Left renal pelvis (tissue), 4 donors: ENCODE data around the gene CUBN. TPM values are rescaled to one million over a fixed set of nuclear protein-coding genes. Genes with fewer than 3 reads are reported as not detected.
"Not testable (repeated sequence)": the region's sequence is repeated elsewhere in the genome, so short reads cannot be mapped to it uniquely, and the experiment has no call there.

Source experiments
- DNase-seq, 4 donors: peaks; one replicate each; pipeline ENCODE4 v3.0.0-alpha.2; 2013; ENCODE audit warnings: low read depth in 4 of 4, low spot score in 3 of 4
- polyA plus RNA-seq, 4 donors: library from polyadenylated mRNA; unstranded; fragments of 120-200 nt; gene quantifications; one replicate each; pipeline ENCODE4 v1.2.1, GENCODE V29; 2013; ENCODE audit not compliant: insufficient read length in 4 of 4

Gene CUBN
- polyA plus RNA-seq, 4 donors = 5.0 to 248 (median 135) TPM

DNA sequence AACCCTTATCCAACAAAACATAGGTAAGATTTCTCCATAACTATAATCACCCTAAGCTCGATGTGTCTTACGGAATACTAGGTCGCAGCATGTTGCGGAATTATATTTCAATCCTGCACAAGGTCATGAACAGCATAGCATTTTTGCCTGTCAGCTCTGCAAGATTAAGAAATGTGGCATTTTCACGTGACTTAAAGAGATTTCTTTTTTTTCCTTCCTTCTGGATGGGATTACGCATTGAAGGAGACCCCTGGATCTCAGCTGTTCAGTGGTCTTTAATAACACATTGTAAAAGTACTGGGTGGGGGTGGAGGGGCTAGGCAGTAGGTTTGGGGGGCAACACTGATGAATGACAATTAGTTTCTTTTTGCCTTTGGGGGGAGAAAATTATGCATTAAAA is 106.7 kb downstream of the CUBN start:
- DNase-seq = no peak

DNA sequence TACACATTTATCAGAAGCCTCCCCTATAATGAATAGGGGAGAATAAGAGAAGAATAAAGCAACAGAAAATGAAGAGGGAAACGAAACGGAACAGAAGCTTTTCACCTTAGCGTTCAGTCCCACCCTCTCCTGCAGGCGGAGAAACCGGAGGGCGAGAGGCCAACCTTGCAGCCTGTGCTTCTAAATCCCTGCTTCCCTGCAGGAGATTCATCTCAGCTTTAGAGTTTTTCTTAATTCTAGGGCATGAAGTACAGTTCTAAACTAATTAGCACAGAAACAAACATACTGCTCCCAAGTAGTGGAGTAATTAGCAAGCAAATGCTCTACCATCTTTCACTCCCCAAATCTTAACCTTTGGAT is 107.2 kb downstream of the CUBN start:
- DNase-seq = no peak

DNA sequence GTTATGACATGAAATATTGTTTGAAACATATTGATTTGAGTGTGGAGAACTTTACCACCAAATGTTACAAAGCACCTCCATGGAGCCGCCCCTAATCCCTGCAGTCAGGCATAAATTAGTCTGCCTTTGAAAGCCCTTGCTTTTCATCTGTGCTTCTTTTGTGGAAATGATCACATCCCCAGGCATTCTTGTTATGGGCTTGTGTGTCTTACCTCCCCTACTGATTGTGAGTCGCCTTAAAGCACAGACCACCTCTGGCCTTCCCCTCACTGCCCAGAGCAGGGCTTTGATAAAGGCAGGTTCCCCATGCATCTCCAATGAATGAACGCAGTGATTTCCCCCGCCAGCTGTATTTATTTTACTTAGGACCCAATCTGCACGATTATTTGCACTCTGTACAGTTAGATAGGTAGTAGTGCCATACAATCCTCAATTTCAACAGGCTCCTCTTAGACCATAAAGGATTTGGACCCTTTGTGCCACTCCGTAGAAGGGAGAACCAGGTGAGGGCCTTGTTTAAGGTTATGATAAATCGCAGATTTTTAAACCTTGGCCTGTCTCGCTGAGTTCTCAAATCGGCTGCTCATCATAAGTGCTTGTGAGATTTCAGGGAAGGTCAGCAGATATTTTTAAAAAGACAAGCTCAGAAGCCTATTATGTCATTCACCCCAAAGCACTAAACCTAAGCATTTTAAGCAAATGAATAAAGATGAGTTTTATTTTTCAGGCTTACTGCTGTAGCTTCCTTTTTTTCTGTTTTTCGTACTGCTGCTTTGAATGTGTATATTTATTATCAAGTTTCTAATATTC is 107.8 kb downstream of the CUBN start:
- DNase-seq = no peak

DNA sequence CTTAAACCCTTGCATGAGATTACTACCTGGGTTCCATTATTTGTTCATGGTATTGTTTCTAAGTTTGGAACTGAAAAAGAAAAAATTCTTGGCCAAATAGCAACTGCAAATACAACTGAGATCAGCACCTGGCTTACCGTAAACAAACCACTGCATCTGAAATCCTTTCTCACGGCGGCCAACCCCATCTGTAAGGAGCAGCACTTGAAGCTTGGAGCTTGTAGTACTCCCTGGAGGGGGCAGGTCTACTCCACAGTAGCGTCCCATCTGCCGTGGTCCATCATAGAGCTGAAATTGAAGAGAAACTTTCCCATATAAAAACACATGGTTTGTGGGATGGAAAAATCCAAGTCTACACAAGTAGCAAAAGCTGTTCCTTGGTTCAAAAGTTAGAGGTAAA is 109.9 kb downstream of the CUBN start:
- DNase-seq = no peak

DNA sequence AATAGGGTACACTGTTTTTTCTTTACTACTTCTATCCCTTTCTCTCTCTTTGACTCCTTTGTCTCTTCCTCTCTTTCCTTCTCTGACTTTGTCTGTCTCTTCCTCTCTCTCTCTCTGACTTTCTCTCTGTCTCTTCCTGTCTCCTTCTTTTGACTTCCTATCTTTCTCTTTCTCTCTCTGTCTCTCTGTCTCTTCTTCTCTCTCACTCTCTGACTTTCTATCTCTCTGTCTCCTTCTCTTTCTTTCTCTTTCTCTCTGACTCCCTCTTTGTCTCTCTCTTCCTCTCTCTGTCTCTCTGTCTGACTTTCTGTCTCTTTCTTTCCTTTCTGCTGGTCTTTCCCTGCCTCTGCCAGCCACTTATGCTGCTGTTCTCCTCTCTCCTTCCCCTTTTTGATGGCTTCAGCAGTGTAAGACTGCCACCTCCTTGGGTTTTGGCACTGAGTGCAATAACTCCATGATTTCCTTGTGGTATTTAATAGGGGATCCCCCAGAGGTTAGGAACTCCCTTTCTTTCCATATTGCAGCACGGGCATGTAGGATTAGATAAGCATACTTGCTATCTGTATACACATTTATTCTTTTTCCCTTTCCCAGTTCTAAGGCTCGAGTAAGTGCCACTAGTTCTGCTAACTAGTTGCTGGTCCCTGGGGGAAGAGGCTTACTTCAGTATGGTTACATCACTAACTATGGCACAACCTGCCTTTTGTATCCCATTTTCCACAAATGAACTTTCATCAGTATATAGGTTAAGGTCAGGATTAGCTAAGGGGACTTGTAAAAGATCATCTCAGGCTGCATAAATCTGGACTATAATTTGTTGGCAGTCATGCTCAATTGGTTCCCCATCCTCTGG is 116.3 kb downstream of the CUBN start:
- DNase-seq = not testable (repeated sequence)

DNA sequence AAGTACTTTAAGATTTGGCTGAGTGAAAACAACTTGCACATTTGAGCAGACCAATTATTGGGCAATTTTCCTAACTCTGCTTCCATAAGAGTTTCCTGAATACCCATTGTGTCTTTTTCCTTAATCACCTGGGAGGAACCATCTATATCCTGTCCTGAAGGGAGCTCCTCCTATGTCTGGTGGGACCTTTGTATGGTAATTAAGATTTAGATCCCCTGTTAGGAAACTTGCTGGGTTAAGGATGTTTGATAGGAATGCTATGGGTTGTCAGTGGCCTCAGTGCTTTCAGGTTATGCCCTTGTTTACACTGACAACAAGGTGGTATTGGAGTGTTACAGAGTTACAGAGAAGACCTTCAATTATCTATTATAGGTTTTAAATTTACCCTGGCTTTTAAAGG is 116.9 kb downstream of the CUBN start:
- not testable (repeated sequence) for DNase-seq

DNA sequence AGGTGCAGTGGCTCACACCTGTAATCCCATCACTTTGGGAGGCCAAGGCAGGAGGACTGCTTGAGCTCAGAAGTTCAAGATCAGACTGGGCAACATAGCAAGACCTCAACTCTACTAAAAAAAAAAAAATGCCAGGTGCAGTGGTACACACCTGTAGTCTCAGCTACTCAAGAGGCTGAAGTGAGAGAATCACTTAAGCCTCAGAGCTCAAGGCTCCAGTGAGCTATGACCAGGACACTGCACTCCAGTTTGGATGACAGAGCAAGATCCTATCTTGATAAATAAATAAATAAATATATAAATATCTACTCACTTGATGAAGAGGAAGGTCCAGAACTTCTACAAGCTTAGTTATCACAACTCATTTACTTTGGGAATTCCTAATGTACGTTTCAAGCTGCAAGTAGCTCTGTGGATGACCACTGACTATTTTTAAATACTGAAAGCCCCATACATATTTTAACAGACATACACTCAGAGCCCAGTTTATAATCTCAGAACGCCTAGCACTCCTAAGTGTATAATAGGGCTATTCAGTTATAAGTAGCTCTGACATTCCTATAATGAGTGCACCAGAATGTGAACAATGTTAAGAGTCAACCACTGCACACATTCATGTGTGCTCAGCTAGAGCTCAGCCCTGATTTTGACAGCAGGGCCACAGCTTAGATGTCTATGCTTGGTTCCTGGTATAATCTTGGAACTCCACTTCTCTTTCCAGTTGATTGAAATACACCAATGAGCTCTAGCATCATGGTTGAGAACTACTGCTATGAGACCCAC is 119.1 kb downstream of the CUBN start:
- no peak for DNase-seq

DNA sequence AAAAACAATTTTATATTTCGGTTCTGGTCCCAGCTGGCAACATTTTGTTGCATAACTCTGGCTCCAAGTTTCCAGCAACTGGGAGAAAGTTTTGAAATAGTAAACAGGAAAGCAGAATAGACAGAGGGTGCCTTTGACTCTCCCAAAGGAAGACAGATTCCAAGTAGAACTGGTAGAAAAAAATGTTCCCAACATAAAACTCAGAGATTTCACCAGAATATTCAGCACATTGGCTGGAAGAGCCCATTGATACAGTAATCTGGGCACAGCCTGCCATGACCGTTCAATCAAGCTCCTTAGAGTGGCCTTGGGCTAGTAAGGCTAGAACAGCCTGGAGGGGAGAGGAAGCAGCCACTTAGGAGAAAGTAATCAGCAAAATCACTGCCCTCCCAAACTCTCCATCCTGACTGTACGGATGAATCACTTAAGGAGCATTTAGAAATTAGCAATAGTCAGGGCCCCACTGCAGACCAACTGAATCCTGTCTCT is 120.4 kb downstream of the CUBN start:
- no peak for DNase-seq

DNA sequence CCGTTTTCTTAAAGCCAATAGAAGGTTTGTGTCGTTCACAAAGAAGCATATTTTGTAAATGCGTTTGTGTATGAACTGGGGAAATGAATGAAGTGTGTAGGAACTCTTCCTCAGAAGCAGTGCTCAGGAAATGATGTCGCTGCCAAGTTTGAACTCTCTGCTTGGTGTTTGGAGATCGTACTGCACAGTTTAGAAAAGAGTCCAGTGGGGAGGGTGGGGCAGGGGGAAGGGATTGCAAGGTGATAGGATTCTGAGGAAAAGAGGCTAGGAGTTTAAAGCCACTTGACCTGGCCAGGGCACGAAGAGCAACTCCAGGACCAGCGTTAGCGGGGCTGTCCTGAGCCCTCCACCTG is 122.2 kb downstream of the CUBN start:
- DNase-seq = no peak

DNA sequence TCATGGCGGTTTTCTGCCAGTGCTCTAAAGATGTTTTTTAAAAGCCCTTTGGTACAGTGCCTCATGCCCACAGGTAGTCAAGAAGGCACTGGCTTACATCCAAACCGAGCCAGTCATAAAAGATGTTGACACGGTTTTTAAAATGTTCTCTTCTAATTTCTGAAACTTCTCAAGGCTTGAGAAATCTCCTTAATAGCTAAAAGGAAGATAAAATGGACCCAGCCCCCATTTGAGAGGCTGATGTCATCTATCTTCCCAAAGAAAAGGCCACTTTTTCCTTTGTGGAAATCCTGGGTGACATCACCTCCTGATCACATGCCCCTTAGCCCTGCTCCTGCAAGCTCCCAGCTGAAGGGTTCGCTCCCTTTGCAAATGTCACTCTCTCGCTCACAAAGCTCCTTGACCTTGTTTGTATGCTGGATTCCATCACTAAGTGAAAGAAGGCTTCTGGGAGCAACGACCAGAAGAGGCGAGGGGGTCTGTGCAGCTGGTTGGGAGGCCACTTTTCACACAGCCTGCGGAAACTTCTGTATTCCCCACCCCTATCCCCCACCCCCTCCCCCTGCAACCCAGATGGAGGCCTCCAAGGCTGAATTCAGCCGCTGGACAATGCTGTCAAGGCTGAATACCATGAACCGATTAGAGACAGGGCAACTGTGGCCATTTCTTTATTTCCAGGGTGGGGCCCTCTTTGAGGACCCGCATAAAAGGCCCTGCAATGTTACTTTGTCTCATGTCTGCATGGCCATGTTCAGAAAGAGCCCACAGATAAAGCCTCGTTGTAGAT is 122.8 kb downstream of the CUBN start:
- DNase-seq = no peak

DNA sequence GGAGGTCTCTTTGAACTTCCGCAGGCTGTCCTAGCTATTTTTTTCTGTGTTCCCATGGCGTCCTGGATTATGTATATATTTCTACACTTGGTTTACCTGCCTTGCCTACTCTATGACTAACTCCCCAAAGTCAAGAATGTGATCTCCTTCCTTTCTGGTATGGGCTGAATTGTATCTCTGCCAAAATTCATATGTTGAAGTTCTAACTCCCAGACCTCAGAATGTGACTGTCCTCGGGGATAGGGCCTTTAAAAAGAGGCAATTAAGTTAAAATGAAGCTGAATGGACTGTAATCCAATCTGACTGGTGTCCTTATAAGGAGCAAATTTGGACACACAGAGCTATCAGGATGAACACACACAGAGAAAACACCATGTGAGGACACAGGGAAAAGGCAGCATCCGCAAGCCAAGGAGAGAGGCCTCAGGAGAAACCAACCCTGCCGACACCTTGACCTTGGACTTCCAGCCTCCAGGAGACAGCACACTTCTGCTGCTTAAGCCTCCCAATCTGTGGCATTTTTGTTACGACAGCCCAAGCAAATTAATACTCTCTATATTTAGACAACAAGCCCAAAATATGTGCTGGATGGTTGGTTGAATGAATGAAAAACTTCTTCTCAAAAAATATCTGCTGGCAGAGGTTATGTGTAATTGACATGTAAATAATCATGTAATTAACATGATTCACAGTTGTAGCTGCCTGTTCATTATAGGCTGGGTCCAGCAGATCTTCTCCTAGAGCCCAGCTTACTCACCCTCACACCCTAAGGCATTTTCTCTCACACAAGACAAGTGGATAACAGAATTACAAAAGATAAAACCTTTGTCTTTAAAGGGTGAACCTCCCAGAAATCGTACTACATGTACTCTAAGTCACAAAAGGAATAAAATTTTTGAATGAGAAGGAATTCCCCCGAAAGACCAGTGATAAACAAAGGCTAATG is 123.7 kb downstream of the CUBN start:
- no peak for DNase-seq

DNA sequence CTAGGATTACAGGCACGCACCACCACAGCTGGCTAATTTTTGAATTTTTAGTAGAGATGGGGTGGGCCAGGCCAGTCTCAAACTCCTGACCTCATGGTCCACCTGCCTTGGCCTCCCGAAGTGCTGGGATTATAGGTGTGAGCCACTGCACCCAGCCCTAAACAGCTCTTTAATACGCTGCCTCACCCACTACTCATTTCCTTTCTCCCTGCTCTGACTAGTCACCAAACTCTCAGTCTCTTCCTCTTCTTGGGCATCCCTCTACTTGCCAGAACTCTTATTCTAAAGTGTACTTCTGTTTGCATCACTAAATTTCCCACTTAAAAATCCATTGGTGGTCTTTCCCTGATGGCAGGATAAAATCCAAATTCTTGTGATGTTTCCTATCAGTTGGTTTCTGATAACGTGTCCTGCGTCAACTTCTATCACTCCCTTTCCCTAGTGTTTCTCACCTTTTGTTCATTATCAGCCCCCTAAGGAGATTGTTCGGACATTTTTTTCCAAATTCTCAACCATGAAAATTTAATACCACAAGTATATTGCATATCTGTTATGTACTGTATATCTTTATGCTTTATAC is 124.7 kb downstream of the CUBN start:
- DNase-seq = no peak

DNA sequence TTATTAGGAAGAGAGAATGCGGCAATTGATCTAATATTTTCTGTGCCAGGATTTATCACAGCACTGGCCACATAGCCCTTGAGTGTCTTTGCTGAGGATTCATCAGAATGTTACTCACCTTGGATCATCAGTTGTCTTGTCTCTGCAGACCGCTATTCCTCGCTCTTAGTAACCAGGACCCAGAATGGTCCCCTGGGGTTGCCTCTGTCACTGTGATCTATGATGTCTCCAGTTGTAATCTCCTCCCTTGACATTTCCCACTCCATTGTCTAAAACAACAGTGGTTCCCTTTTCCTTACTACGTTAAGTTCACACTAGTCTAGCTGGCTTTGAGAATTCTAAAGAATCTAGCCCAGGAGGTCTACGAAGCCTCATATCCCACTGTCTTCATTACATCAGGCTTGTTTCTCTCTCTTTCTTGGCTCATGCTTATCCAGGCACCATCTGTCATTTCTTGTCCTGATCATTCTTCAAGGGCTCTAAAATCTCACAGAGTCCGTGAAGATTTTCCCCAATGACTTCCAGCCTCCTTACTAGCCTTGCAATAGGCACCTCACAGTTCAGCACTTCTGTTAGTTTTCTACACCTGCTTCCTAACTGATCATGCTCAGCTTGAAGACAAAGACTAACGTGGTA is 125.8 kb downstream of the CUBN start:
- no peak for DNase-seq

DNA sequence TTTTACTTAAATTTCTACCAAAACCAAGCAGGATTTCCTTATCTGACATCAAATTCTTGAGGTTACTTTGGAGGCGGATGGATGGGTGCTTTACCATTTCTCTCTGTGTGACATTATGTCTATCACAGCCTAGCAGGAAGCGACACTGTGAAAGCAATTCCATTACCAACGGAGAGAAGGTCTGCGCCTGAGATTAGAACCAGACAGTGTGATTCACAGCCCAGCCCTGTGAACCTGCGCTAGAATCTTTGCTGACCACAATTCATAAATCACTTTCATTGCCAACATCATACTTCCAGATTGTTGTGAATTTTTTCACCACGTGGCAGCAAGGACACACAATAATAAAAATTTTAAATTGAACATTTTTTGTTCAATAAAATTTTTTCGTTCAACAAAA is 126.5 kb downstream of the CUBN start:
- no peak for DNase-seq

DNA sequence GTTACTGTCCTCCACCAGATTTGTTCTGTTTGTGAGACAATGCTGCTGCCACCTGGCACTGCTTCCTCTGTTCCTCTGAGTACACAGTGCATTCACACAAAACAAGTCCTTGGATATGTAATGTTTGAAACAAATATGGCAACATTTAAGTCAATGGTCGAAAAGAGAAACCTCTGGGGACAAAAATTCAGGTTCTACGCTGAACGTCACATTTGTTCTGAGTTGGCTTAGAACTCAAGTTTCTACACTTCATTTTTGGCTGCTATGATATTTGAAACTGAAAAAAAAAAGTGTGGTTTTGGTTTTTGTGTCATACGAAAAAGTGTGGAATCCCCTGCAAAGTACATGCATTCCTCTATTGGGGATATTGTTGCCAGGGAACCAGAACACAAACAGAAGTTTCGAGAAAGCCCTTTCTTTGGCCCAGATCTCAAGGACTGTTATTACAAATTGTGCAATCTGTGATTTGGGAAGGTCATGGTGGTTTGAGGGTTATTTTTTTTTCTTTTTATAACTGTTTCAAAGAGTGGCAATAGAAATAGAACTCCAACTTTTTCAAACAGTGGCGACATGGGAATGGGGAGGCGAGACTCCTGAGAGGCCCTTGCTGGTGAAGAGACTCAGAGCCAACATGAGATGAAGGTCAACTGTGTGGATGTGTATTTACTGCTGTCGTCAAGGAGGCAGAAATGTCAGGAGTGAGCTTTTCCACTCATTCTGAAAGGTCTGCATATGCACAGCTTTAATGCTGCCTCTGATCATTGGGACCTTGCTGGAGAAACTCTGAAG is 127.5 kb downstream of the CUBN start:
- DNase-seq = no peak

DNA sequence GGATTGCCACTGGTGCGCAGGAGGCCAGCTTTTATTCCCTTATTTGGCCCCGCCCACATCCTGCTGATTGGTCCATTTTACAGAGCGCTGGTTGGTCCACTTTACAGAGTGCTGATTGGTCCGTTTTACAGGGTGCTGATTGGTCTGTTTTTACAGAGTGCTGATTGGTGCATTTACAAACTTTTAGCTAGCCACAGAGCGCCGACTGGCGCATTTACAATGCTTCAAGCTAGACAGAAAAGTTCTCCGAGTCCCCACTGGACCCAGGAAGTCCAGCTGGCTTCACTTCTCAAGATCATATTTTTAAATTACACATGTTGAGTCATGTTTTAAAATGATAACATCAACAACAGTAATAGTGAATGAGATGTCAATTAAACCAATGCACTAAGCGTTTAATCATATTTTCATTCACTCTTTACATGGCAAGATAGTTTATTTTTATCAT is 128.3 kb downstream of the CUBN start:
- DNase-seq = no peak

DNA sequence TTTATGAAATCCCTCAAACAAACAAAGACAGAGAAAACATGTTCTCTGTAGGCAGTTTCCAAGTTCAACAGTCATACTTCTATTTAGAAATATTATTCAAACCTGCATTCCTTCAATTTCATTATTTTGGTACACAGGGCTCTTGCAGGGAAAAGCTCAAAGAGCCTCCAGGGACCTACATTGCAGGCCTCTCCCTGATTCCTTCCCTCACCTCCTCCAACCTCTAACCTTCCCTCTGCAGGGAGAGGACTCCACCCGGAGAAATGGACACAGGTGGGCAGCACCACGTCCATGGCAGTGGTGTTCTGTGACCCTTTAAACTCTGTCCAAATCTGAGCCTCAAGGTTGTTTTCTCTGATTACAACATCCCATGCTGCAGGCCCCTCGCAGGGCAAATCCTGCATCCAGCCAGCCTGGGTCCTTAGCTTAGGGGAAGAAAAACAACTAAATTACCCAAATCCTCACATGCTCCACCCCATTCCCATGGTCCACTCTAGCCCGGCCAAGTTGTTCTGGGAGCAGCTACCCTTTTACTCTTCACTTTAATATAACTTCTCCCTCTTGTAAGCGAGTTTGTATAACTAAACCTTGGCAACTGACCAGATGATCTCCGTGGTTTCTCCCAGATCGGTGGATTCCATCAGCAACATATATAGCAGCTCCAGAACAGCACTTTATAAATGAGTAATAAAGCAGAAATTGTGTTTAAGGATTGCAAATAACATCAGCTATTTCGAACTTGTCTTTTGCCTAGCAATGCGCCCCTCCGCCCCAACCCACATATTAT is 129.8 kb downstream of the CUBN start:
- DNase-seq = no peak
